D721Med (cell line): ENCODE data around the gene ELN.

Experiments
- DNase-seq: peaks from one replicate; pipeline ENCODE4 v3.0.0; 2011; ENCODE audit warnings: low spot score; ENCODE audit not compliant: insufficient read length
- FAIRE-seq: peaks from 2 replicates; lab custom pipeline; 2011; peaks lifted over from hg19 to GRCh38; lab: Jason Lieb, UNC
- TF ChIP-seq, protein P1 (sequence below): IDR thresholded peaks from 2 replicates; pipeline ENCODE4 v1.5.1; 2012; ENCODE audit warnings: mild to moderate bottlenecking, control low read depth; ENCODE audit not compliant: insufficient read depth; ENCODE audit errors: missing control alignments

ELN gene

DNA sequence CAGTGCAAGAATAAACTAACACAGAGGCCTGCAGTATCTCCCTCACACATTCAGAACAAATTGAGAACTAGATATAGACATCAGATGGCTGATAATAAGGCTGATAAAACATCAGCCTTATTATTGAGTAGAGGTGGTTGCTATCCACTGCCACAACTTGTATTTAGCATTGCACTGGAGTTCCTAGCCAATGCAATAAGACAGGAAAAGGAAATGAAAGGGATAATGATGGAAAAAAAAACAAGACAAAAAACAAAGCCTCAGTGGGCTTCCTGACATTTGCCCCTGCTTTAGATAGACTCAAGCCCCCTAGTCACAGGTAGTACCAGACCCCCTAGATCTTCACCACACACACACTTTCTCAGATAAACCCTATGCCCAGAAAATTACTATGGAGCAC, 33.2 kb upstream of the ELN start:
- DNase-seq (no peak), FAIRE-seq (no peak)
- TF ChIP-seq, protein P1, sequence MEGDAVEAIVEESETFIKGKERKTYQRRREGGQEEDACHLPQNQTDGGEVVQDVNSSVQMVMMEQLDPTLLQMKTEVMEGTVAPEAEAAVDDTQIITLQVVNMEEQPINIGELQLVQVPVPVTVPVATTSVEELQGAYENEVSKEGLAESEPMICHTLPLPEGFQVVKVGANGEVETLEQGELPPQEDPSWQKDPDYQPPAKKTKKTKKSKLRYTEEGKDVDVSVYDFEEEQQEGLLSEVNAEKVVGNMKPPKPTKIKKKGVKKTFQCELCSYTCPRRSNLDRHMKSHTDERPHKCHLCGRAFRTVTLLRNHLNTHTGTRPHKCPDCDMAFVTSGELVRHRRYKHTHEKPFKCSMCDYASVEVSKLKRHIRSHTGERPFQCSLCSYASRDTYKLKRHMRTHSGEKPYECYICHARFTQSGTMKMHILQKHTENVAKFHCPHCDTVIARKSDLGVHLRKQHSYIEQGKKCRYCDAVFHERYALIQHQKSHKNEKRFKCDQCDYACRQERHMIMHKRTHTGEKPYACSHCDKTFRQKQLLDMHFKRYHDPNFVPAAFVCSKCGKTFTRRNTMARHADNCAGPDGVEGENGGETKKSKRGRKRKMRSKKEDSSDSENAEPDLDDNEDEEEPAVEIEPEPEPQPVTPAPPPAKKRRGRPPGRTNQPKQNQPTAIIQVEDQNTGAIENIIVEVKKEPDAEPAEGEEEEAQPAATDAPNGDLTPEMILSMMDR: no peak

DNA sequence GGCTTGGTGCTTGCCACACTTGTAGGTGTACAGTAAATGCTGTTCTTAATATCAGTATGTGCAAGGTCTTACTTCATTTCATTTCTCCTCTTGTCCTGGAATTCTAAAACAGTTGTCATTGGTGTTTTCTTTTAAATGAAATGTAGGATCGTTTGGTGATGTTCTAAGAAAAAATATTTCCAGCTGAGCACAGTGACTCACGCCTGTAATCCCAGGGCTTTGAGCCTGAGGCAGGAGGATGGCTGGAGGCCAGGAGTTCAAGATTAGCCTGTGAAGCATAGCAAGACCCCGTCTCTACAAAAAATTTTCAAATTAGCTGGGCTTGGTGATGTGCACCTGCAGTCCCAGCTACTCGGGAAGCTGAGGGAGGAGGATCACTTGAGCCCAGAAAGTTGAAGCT, 32.6 kb upstream of the ELN start:
- FAIRE-seq (no peak), DNase-seq (no peak)
- TF ChIP-seq, protein P1: no peak

DNA sequence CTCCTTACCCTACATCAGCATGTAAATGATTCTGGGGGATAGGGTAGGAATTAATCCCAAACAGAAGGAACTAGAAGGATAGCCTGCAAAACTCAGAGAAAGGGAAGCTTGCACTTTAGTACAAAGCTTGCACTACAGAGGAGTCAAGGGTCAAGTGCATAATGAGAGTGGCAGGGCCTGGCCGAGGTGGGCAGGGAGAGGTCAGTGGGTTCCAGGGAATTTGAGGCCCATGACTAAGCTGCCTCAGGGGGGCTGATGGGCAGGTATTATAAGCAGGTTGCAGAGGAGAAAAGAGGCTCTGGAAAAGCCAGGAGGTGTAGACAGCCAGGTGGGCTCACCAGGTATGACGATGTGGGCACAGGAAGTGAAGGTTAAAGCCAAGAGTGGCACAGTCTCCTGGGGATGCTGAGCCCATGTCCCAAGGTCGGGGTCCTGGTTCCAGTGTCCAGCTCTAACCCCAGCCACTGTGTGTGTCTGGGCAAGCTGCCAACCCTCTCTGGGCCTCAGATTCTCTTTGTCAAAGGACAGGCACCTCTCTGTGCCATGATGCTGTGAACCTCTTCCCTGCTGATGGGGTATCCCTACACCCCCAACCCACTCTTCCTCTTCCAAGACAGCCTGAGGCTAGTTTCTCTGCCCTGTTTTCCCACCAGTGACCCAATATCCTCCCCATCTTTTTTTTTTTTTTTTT, 32.0 kb upstream of the ELN start:
- TF ChIP-seq, protein P1: no peak
- DNase-seq: no peak
- no peak for FAIRE-seq

DNA sequence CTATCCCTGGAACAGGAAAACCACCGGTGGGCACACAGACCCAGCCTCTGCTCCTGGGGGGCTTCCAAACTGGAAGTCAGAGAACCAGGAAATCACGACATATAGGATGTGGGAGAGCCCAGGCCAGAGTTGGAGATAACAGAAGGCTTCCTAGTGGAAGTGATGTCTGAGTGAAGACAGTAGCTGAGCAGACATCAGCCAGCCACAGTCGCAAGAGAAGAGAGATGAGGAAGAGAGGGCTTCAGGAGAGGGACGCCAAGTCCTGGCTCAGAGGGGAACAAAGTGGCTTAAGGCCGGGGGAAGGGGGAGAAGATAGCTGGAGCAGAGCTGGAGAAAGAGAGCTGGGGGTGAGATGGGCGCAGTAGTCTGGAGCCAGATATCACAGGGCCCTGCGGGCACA, 30.9 kb upstream of the ELN start:
- TF ChIP-seq, protein P1: no peak
- FAIRE-seq (no peak), DNase-seq (no peak)

DNA sequence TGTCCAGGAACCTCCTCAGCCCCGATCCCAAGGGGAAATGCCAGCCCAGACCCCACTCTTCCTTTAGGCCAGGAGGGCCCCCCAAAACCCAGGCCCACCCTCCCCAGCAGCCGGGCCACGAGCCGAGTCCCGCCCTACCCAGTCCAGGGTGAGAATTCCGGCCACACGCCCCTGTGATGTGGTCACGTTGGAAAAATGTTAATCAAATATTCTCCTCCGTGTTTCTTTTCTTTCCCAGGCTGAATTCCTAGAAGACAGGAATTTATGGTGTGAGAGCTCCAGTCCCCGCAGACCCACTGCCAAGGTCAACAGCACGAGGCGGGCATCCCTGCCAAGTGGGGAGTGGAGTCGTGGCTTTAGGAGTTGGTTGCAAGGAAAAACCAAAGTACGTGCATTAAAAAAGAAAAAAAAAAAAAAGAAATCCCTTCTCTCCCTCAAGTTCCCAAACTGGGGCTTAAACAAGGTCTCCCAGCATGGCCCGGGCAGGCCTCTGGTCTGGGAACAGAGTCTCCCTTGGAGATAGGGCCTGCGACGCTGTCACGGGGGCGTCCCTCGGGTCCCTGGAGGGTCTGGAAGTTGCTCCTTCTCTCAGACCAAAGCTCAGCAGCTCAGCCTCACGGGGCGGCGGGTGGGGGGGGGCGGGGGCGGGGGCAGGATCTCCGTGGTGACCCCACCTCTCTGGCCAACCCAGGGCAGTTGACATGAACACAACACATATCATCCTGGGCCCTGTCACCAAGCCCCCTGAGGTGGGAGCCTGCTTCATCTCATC, 28.1 kb upstream of the ELN start:
- TF ChIP-seq, protein P1: no peak
- FAIRE-seq: no peak
- DNase-seq: no peak

DNA sequence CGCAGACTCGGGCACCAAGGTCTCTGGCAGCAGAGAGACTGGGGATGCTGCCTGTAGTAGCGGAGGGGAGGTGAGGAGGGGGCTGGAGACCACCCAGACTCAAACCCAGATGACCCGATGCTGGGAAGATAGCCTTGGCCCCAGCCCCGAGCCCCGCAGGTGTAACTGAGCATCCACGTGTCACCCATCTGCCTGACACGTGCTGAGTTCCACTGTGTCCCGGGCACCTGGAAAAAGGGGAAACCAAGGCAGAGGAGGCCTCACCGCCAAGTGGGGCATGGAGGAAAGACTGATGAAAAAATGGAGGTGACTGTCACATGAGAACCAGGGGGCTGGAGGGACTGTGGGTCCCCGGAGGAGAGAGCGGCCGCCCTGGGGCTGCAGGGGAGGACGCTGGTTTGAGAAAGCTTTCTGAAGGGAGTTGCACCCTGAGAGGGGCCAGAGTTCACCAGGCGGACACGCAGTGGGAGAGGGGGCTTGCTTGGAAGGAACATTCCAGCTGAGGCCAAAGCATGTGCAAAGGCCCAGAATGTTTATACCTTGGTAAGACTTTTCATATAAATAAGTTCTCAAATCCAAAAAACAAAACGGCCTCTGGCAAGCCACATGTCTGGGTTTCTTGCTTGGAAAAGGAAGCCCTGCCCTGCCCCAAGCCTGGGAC, 27.4 kb upstream of the ELN start:
- DNase-seq (no peak), FAIRE-seq (no peak)
- TF ChIP-seq, protein P1: no peak
